OCI-LY3 (cell line): ENCODE measurements around the gene C10orf105.

Experiments
- CTCF ChIP-seq: fragments of 200-600, 300-600 bp; sonication (generic); IDR thresholded peaks from 2 replicates; pipeline ENCODE4 v1.5.1; 2014; ENCODE audit warnings: antibody characterized with exemption, low read length, low read depth
- EZH2phosphoT487 ChIP-seq: fragments of 200-600 bp; shearing (Covaris generic); IDR thresholded peaks from 2 replicates; pipeline ENCODE4 v1.6.1; 2018; ENCODE audit warnings: antibody characterized with exemption, mixed run types, low read depth

GRCh38 chr10:71747039-71747531, 27.5 kb upstream of the C10orf105 start:
- TF ChIP-seq CTCF, result no peak
- no peak for TF ChIP-seq EZH2phosphoT487
